Glutamatergic neuron (in vitro differentiated cells): ENCODE results near the gene ZNF264. TPM values are rescaled to one million over a fixed set of nuclear protein-coding genes. Genes with fewer than 3 reads are reported as not detected.
"Not testable (repeated sequence)": the region's sequence is repeated elsewhere in the genome, so short reads cannot be mapped to it uniquely, and the experiment has no call there.

ENCODE experiments used
- DNase-seq: peaks from one replicate; pipeline ENCODE4 v3.0.0; 2022
- H3K27ac Mint-ChIP-seq: one replicate; pipeline ENCODE4 v1.8.0; 2020; ENCODE audit warnings: mild to moderate bottlenecking, mixed read lengths, inconsistent platforms; ENCODE audit not compliant: unreplicated experiment
- H3K27me3 Mint-ChIP-seq: one replicate; pipeline ENCODE4 v1.8.0; 2020; ENCODE audit warnings: mild to moderate bottlenecking, moderate library complexity, mixed read lengths, inconsistent platforms; ENCODE audit not compliant: unreplicated experiment
- H3K36me3 Mint-ChIP-seq: one replicate; pipeline ENCODE4 v1.8.0; 2020; ENCODE audit warnings: mild to moderate bottlenecking, mixed read lengths, inconsistent platforms; ENCODE audit not compliant: unreplicated experiment
- H3K4me1 Mint-ChIP-seq: one replicate; pipeline ENCODE4 v1.8.0; 2020; ENCODE audit warnings: mild to moderate bottlenecking, low read depth, mixed read lengths, inconsistent platforms; ENCODE audit not compliant: unreplicated experiment
- H3K4me3 Mint-ChIP-seq: one replicate; pipeline ENCODE4 v1.8.0; 2020; ENCODE audit warnings: mild to moderate bottlenecking, mixed read lengths, inconsistent platforms; ENCODE audit not compliant: unreplicated experiment
- H3K9me3 Mint-ChIP-seq: one replicate; pipeline ENCODE4 v1.8.0; 2020; ENCODE audit warnings: mild to moderate bottlenecking, moderate library complexity, mixed read lengths, inconsistent platforms; ENCODE audit not compliant: unreplicated experiment
- CTCF ChIP-seq: fragments of 200-600 bp; sonication (generic); IDR thresholded peaks from one replicate; pipeline ENCODE4 v1.5.0; 2021; ENCODE audit not compliant: partially characterized antibody, unreplicated experiment
- total RNA-seq: library from RNA; stranded (reverse); fragmentation: NEBNext Ultra II Directional; extraction: Animal tissue kit (Norgen Biotek cat#: 25700); gene quantifications from one replicate; pipeline ENCODE4 v1.2.1, GENCODE V29; 2021; ENCODE audit not compliant: unreplicated experiment

Gene ZNF264
- total RNA-seq, 1 donor from 2014 or later: 37.8 TPM

- Mint-ChIP-seq H3K9me3 (peaks cover 10% of the 10 kb centered on the region), H3K27ac (no peak within 1 kb of the TSS), H3K36me3 (peaks cover 6% of the 10 kb centered on the region), H3K27me3 (peaks cover 7% of the 10 kb centered on the region), H3K4me1 (peaks cover 2% of the 10 kb centered on the region), H3K4me3 (no peak within 1 kb of the TSS)
- TF ChIP-seq CTCF: no peak
- DNase-seq: no peak
These were observed 23.9 kb upstream of the ZNF264 start, which contains the start of gene DUXA for GRCh38 chr19:57167385-57167784. TSS of gene DUXA (minus strand) at chr19:57167485. CDS start at chr19:57167443, 42 bp downstream.

DNA sequence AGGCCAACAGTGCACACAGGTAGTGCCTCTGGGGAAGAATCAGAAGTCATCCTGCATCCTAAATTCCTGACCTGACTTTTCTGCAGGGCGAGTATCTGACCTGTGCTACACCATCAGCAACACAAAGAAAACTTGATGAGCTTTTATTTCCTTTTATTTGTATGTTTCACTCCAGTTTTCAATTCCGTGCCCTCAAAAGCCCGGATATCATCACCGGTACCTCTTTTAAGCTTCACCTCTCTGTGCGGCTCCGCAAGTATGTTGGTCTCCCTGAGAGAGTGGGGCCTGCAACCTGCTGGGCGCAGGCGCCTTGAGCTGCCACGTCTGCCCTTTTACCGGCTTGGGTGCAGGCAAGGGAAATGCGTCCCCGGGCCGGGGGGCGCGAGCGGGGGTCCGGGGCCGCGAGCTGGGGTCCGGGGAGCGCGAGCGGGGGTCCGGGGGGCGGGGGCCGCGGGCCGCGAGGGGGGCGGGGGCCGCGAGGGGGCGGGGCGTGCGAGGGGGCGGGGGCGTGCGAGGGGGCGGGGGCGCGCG lies 19.7 kb upstream of the ZNF264 start:
- peaks cover 7% of the 10 kb centered on the region for H3K27me3 Mint-ChIP-seq
- peak overlapping the region; percentile 86 for H3K4me3 Mint-ChIP-seq
- TF ChIP-seq CTCF: no peak
- peaks cover 2% of the 10 kb centered on the region for H3K4me1 Mint-ChIP-seq
- peaks cover 8% of the 10 kb centered on the region for H3K9me3 Mint-ChIP-seq
- DNase-seq: peak; percentile 39
- peak overlapping the region; percentile 64 for H3K27ac Mint-ChIP-seq
- H3K36me3 Mint-ChIP-seq: no peaks in the 10 kb centered on the region

GRCh38 chr19:57190301-57190700 lies 999 bp upstream of the ZNF264 start:
- H3K27me3 Mint-ChIP-seq: peaks cover 12% of the 10 kb centered on the region
- peaks cover 32% of the 10 kb centered on the region for H3K36me3 Mint-ChIP-seq
- H3K9me3 Mint-ChIP-seq: peaks cover 20% of the 10 kb centered on the region
- DNase-seq: no peak
- peaks cover 9% of the 10 kb centered on the region for H3K4me1 Mint-ChIP-seq
- TF ChIP-seq CTCF: no peak
- peak overlapping the region; percentile 39 for H3K27ac Mint-ChIP-seq
- H3K4me3 Mint-ChIP-seq: peak overlapping the region; percentile 94

GRCh38 chr19:57192077-57192420 lies 749 bp downstream of the ZNF264 start:
- Mint-ChIP-seq H3K4me3 (peak overlapping the region; percentile 95), H3K9me3 (peaks cover 21% of the 10 kb centered on the region), H3K36me3 (peaks cover 35% of the 10 kb centered on the region), H3K27me3 (peaks cover 12% of the 10 kb centered on the region), H3K27ac (peak overlapping the region; percentile 82), H3K4me1 (peaks cover 9% of the 10 kb centered on the region)
- DNase-seq: no peak
- TF ChIP-seq CTCF: no peak

DNA sequence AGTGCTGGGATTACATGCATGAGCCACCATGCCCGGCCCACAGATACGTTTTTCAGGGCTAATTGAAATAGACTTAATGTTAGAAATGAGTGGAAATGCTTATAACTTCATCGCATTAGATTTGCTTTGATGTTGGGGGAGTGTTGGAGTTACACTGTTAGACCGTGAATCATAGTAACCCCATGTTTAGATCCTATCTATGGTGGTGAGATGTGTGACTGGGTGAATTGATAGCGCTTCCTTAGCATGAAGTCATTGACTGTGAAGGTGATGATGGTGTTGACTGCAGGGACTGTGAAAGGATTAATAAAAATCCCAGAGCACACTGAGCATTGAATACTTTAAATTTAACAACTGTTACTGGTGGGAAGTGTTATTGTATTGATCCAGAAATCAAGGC lies 1.7 kb downstream of the ZNF264 start:
- H3K36me3 Mint-ChIP-seq: peaks cover 30% of the 10 kb centered on the region
- TF ChIP-seq CTCF: no peak
- peak overlapping the region; percentile 33 for H3K27ac Mint-ChIP-seq
- peaks cover 12% of the 10 kb centered on the region for H3K27me3 Mint-ChIP-seq
- H3K4me3 Mint-ChIP-seq: peak overlapping the region; percentile 95
- no peak for DNase-seq
- peaks cover 9% of the 10 kb centered on the region for H3K4me1 Mint-ChIP-seq
- peaks cover 18% of the 10 kb centered on the region for H3K9me3 Mint-ChIP-seq

- H3K27ac Mint-ChIP-seq, H3K9me3 Mint-ChIP-seq, H3K27me3 Mint-ChIP-seq, DNase-seq, H3K4me3 Mint-ChIP-seq, H3K4me1 Mint-ChIP-seq: not testable (repeated sequence)
- peaks cover 19% of the 10 kb centered on the region for H3K36me3 Mint-ChIP-seq
These were observed 6.6 kb downstream of the ZNF264 start for GRCh38 chr19:57197874-57198273.
